Cerebellar cortex (tissue), 1 donor: ENCODE measurements around the gene SSR1.
"Not testable (repeated sequence)": the region's sequence is repeated elsewhere in the genome, so short reads cannot be mapped to it uniquely, and the experiment has no call there.

Source experiments
- DNase-seq: peaks from one replicate; pipeline ENCODE4 v3.0.0-alpha.2; 2015; ENCODE audit warnings: low spot score

Gene SSR1

GRCh38 chr6:7317538-7317937 is 4.5 kb upstream of the SSR1 start:
- no peak for DNase-seq

- DNase-seq = no peak
Measured at GRCh38 chr6:7316658-7317533, 3.9 kb upstream of the SSR1 start.

- no peak for DNase-seq
Measured at GRCh38 chr6:7315948-7316365, 3.0 kb upstream of the SSR1 start.

- DNase-seq = not testable (repeated sequence)
Measured at GRCh38 chr6:7315087-7315947, 2.3 kb upstream of the SSR1 start.

- no peak for DNase-seq
Measured at GRCh38 chr6:7314414-7314813, 1.4 kb upstream of the SSR1 start.

GRCh38 chr6:7313505-7314165 is 636 bp upstream of the SSR1 start:
- DNase-seq = no peak

- DNase-seq = peak; percentile 55
Measured at GRCh38 chr6:7311917-7312615, 933 bp downstream of the SSR1 start.

GRCh38 chr6:7311176-7311575 is 1.8 kb downstream of the SSR1 start:
- no peak for DNase-seq

- no peak for DNase-seq
Measured at GRCh38 chr6:7309050-7309449, 3.9 kb downstream of the SSR1 start.

GRCh38 chr6:7307533-7307932 is 5.5 kb downstream of the SSR1 start:
- no peak for DNase-seq

GRCh38 chr6:7304821-7305220 is 8.2 kb downstream of the SSR1 start:
- no peak for DNase-seq

GRCh38 chr6:7301702-7302101 is 11.3 kb downstream of the SSR1 start:
- DNase-seq = no peak

GRCh38 chr6:7300926-7301325 is 12.1 kb downstream of the SSR1 start:
- no peak for DNase-seq

GRCh38 chr6:7298113-7298512 is 14.9 kb downstream of the SSR1 start:
- no peak for DNase-seq

GRCh38 chr6:7296602-7297001 is 16.4 kb downstream of the SSR1 start:
- DNase-seq = no peak

- DNase-seq = no peak
Measured at GRCh38 chr6:7295916-7296315, 17.1 kb downstream of the SSR1 start.

GRCh38 chr6:7292596-7293255 is 20.3 kb downstream of the SSR1 start:
- no peak for DNase-seq

- no peak for DNase-seq
Measured at GRCh38 chr6:7290079-7290478, 22.9 kb downstream of the SSR1 start.

GRCh38 chr6:7285416-7285815 is 27.6 kb downstream of the SSR1 start:
- DNase-seq = no peak

- no peak for DNase-seq
Measured at GRCh38 chr6:7283676-7284075, 29.3 kb downstream of the SSR1 start.
